ENCODE measurements around the gene ADAMTSL4. TPM values are rescaled to one million over a fixed set of nuclear protein-coding genes. Genes with fewer than 3 reads are reported as not detected.

ADAMTSL4 gene
- total and polyA plus RNA-seq, 9 of the 15 experiments (the other 6 are each of a cell fraction or from before 2014, with no cell fraction given) = 12.7 to 212 (median 35.6) TPM

DNA sequence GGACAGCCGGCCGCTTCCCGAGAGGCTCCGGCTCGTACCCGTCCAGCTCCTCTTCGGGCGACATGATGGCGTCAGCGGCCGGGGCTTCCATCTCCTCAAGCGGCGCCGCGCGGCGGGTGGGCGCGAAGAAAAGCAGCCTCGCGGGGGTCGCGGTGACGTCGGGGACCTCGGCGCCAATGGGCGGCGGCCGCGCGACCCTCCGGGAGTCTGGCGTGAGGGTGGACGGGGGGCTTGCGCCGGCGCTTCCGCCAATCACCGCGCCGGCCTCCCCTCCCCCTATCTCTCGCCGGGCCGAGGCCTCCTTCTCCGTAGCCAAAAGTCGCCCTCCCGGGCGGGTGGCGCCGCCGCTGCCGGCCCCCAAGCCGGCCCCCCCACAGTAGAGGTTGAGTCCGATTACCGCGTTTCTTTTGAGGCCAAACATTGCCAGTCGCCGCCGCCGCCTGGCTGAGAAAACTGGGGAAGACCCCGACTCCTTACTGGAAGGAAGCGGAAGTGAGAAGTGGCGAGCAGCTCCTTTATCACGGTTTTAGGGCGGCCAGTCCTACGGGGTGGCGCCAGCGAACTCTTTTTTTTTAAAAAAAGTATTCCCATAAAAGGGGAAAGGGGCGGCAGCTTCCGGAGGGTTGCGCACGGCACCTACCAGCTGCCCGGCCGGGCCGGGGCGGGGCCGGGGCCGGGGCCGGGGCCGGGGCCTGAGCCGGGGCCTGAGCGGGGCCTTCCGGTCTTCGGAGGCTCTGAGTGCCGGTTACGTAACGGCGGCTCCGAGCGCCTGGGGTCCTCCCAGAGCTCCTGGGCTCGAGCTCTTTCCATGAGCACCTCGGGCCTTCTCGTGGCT lies 30.1 kb downstream of the ADAMTSL4 start, which contains the start of gene MCL1 (continued):
- TF ChIP-seq ZBTB40 (IDR thresholded peaks at IDR 0.05) = peak; percentile 51; the same call in 1 of the 2 replicates
- TF ChIP-seq ZBTB40 (CRISPR knock-in tag; IDR thresholded peaks at IDR 0.05) = no peak
- TF ChIP-seq HDGF (IDR thresholded peaks at IDR 0.05) = no peak
- TF ChIP-seq FOXO4 (CRISPR knock-in tag; IDR thresholded peaks at IDR 0.05) = no peak
- TF ChIP-seq WHSC1 (IDR thresholded peaks at IDR 0.05; ENCODE audit: low read length) = no peak
- no peak for TF ChIP-seq JUN (IDR thresholded peaks at IDR 0.05; ENCODE audit: borderline replicate concordance, low read depth, low read length)
- no peak; the same call in 1 of the 2 replicates for TF ChIP-seq JUN (CRISPR knock-in tag; IDR thresholded peaks at IDR 0.05; ENCODE audit: borderline replicate concordance)
- TF ChIP-seq CBFB (CRISPR knock-in tag; IDR thresholded peaks at IDR 0.05) = no peak

Data from K562 (cell line).